NCI-H146 (cell line): ENCODE results near the gene MAP7D3.
"Not testable (repeated sequence)": the region's sequence is repeated elsewhere in the genome, so short reads cannot be mapped to it uniquely, and the experiment has no call there.

Experiments
- DNase-seq: peaks from one replicate; lab custom pipeline; 2025; lab: John Stamatoyannopoulos, UW

The MAP7D3 gene

GRCh38 chrX:136255541-136255940, 4.3 kb upstream of the MAP7D3 start:
- no peak for DNase-seq

- DNase-seq: no peak
These were observed 784 bp downstream of the MAP7D3 start for GRCh38 chrX:136250191-136251040.

- DNase-seq: no peak
These were observed 5.0 kb downstream of the MAP7D3 start for GRCh38 chrX:136246201-136246600.

- DNase-seq: not testable (repeated sequence)
These were observed 13.4 kb downstream of the MAP7D3 start for GRCh38 chrX:136237849-136238248.

GRCh38 chrX:136237074-136237473, 14.1 kb downstream of the MAP7D3 start:
- DNase-seq: no peak

GRCh38 chrX:136228839-136229207, 22.4 kb downstream of the MAP7D3 start:
- no peak for DNase-seq

GRCh38 chrX:136227948-136228838, 23.0 kb downstream of the MAP7D3 start:
- no peak for DNase-seq

GRCh38 chrX:136227074-136227473, 24.1 kb downstream of the MAP7D3 start:
- no peak for DNase-seq

GRCh38 chrX:136221851-136222513, 29.2 kb downstream of the MAP7D3 start:
- DNase-seq: no peak

- no peak for DNase-seq
These were observed 30.2 kb downstream of the MAP7D3 start for GRCh38 chrX:136220951-136221350.

- no peak for DNase-seq
These were observed 30.7 kb downstream of the MAP7D3 start for GRCh38 chrX:136220540-136220939.

GRCh38 chrX:136219893-136220292, 31.3 kb downstream of the MAP7D3 start:
- DNase-seq: no peak

- no peak for DNase-seq
These were observed 35.6 kb downstream of the MAP7D3 start for GRCh38 chrX:136215559-136215958.

GRCh38 chrX:136214551-136214950, 36.6 kb downstream of the MAP7D3 start:
- DNase-seq: no peak

- no peak for DNase-seq
These were observed 38.6 kb downstream of the MAP7D3 start for GRCh38 chrX:136212557-136213111.

- no peak for DNase-seq
These were observed 39.2 kb downstream of the MAP7D3 start for GRCh38 chrX:136211766-136212556.

GRCh38 chrX:136210806-136211205, 40.4 kb downstream of the MAP7D3 start:
- no peak for DNase-seq

GRCh38 chrX:136210243-136210642, 41.0 kb downstream of the MAP7D3 start:
- no peak for DNase-seq

- no peak for DNase-seq
These were observed 41.4 kb downstream of the MAP7D3 start for GRCh38 chrX:136209751-136210150.

GRCh38 chrX:136209016-136209738, 42.0 kb downstream of the MAP7D3 start:
- no peak for DNase-seq

- no peak for DNase-seq
These were observed 43.7 kb downstream of the MAP7D3 start for GRCh38 chrX:136207546-136207945.
